Hepatocyte (in vitro differentiated cells): ENCODE measurements around the gene NOS3. TPM values are rescaled to one million over a fixed set of nuclear protein-coding genes. Genes with fewer than 3 reads are reported as not detected.

ENCODE experiments used
- DNase-seq: peaks from one replicate; pipeline ENCODE4 v3.0.0-alpha.2; 2016; ENCODE audit warnings: low spot score
- H2AFZ ChIP-seq: fragments of 200-600 bp; sonication (generic); 2 replicates; pipeline ENCODE4 v1.6.0; 2016; ENCODE audit warnings: antibody characterized with exemption, mild to moderate bottlenecking
- H3K27ac ChIP-seq: fragments of 200-600 bp; sonication (generic); 2 replicates; pipeline ENCODE4 v1.5.1; 2016; ENCODE audit warnings: mild to moderate bottlenecking
- H3K27me3 ChIP-seq: fragments of 200-600 bp; sonication (generic); 2 replicates; pipeline ENCODE4 v1.6.1; 2016
- H3K36me3 ChIP-seq: fragments of 200-600 bp; sonication (generic); replicated peaks from 2 replicates; pipeline ENCODE4 v1.5.1; 2016; ENCODE audit warnings: low read depth; ENCODE audit not compliant: insufficient read depth
- H3K4me1 ChIP-seq: fragments of 200-600 bp; sonication (generic); 2 replicates; pipeline ENCODE4 v1.5.1; 2016; ENCODE audit warnings: mild to moderate bottlenecking, moderate library complexity; ENCODE audit not compliant: insufficient read depth
- H3K4me2 ChIP-seq: fragments of 200-600 bp; sonication (generic); 2 replicates; pipeline ENCODE4 v1.6.0; 2016
- H3K4me3 ChIP-seq: fragments of 200-600 bp; sonication (generic); 2 replicates; pipeline ENCODE4 v1.5.1; 2016; ENCODE audit warnings: mild to moderate bottlenecking
- H3K79me2 ChIP-seq: fragments of 200-600 bp; sonication (generic); 2 replicates; pipeline ENCODE4 v1.6.0; 2017; ENCODE audit warnings: mild to moderate bottlenecking
- H3K9me2 ChIP-seq: fragments of 200-600 bp; sonication (generic); replicated peaks from 2 replicates; pipeline ENCODE4 v1.6.0; 2017; ENCODE audit warnings: mild to moderate bottlenecking; ENCODE audit not compliant: insufficient read depth
- H3K9me3 ChIP-seq: fragments of 200-600 bp; sonication (generic); 2 replicates; pipeline ENCODE4 v1.5.1; 2016; ENCODE audit warnings: low read depth, mild to moderate bottlenecking
- H4K20me1 ChIP-seq: fragments of 200-600 bp; sonication (generic); 2 replicates; pipeline ENCODE4 v1.6.0; 2016; ENCODE audit warnings: mild to moderate bottlenecking; ENCODE audit not compliant: insufficient read depth, poor library complexity, severe bottlenecking
- EZH2 ChIP-seq: fragments of 200-600 bp; sonication (generic); IDR thresholded peaks from 2 replicates; pipeline ENCODE4 v1.6.1; 2016; ENCODE audit warnings: antibody characterized with exemption, mild to moderate bottlenecking, borderline replicate concordance
- EZH2phosphoT487 ChIP-seq: fragments of 200-600 bp; sonication (generic); IDR thresholded peaks from one replicate; pipeline ENCODE4 v1.6.1; 2018; ENCODE audit warnings: antibody characterized with exemption, mild to moderate bottlenecking, low read depth, moderate library complexity; ENCODE audit not compliant: unreplicated experiment, severe bottlenecking
- WGBS: methylation state at CpG from one replicate; pipeline ENCODE4 v1.1.6; 2016; ENCODE audit warnings: low lambda C conversion rate; ENCODE audit errors: missing lambda C conversion rate; 5-methylcytosine and 5-hydroxymethylcytosine counted together
- polyA plus RNA-seq: library from polyadenylated mRNA; unstranded; fragments of >200 nt; fragmentation: Nextera tagmentation; extraction: Ambion mirVana; gene quantifications from 2 replicates; pipeline ENCODE4 v1.2.1, GENCODE V29; 2016
- total RNA-seq: library from RNA; depleted of rRNA; stranded (reverse); fragments of >200 nt; gene quantifications from 2 replicates; pipeline ENCODE4 v1.2.3, GENCODE V29; 2014
- TF ChIP-seq, protein P1 (sequence below): fragments of 200-600 bp; sonication (generic); IDR thresholded peaks from 2 replicates; pipeline ENCODE4 v1.5.1; 2016; ENCODE audit warnings: antibody characterized with exemption, mild to moderate bottlenecking; ENCODE audit not compliant: poor library complexity

NOS3 gene
- total and polyA plus RNA-seq, 2 experiments from 2014 or later, result 9.8 to 17.4 TPM

- 20% methylated on average over 7 of the region's 11 CpGs for whole genome bisulfite sequencing
- Histone ChIP-seq H2AFZ (no peak overlapping the region), H3K27ac (peak overlapping the region; percentile 97), H3K9me3 (no peaks in the 10 kb centered on the region), H3K9me2 (no peaks in the 10 kb centered on the region), H3K36me3 (no peaks in the 10 kb centered on the region), H3K4me3 (no peak overlapping the region), H4K20me1 (peaks cover 27% of the 10 kb centered on the region), H3K4me2 (peak overlapping the region; percentile 88), H3K79me2 (peaks cover 49% of the 10 kb centered on the region), H3K4me1 (peaks cover 40% of the 10 kb centered on the region), H3K27me3 (no peaks in the 10 kb centered on the region)
- no peak for DNase-seq
- TF ChIP-seq EZH2phosphoT487 (no peak), EZH2 (no peak)
- TF ChIP-seq, protein P1, sequence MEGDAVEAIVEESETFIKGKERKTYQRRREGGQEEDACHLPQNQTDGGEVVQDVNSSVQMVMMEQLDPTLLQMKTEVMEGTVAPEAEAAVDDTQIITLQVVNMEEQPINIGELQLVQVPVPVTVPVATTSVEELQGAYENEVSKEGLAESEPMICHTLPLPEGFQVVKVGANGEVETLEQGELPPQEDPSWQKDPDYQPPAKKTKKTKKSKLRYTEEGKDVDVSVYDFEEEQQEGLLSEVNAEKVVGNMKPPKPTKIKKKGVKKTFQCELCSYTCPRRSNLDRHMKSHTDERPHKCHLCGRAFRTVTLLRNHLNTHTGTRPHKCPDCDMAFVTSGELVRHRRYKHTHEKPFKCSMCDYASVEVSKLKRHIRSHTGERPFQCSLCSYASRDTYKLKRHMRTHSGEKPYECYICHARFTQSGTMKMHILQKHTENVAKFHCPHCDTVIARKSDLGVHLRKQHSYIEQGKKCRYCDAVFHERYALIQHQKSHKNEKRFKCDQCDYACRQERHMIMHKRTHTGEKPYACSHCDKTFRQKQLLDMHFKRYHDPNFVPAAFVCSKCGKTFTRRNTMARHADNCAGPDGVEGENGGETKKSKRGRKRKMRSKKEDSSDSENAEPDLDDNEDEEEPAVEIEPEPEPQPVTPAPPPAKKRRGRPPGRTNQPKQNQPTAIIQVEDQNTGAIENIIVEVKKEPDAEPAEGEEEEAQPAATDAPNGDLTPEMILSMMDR, result no peak
Observed at GRCh38 chr7:151062111-151062398, 71.2 kb downstream of the NOS3 start.

DNA sequence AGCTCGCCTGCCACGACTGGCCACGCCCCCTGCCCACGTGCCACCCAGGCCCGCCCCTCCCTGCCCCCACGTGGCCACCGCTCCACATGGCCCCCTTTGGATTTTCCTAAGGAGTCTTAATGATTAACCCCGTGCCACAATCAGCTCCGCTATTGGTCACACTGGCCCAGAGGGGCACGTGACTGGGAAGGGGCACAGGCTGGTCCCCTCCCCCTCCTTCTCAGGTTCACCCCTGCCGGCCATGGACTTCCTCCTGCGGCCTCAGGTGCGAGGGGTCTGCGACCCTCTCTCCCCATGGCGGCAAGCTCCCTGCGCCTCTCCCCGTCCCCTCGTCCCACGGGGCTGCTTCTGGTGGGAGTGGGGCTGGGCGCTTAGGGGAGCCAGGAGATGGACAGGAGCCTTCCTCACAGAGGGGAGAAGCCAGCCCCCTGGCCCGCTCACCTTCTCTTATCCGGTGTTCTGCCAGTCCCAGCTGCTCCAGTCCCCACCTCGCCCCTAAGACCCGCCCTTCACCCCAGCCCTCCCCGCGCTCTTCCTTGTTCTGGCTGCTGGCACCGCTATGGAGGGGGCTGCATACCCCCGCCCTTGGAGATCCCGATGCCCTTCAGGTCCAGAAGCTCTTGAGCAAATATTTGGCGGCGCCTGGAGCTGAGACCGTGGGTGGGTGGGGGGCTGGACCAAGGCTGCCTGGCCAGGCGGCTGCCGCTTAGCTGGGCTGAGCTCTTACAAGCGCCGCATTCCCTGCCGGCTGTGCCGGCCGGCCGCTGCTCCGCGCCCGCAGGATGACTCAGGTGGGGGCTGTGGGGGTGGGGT is 71.8 kb downstream of the NOS3 start:
- no peaks in the 10 kb centered on the region for H3K36me3 ChIP-seq
- peaks cover 39% of the 10 kb centered on the region for H3K4me1 ChIP-seq
- peaks cover 27% of the 10 kb centered on the region for H4K20me1 ChIP-seq
- WGBS, result 14% methylated on average over 37 of the region's 43 CpGs
- no peaks in the 10 kb centered on the region for H3K27me3 ChIP-seq
- peak overlapping the region; percentile 83 for H3K4me2 ChIP-seq
- H3K9me3 ChIP-seq, result no peaks in the 10 kb centered on the region
- peak overlapping the region; percentile 96 for H3K27ac ChIP-seq
- no peak for TF ChIP-seq EZH2
- TF ChIP-seq EZH2phosphoT487, result no peak
- TF ChIP-seq, protein P1, result no peak
- no peak overlapping the region for H2AFZ ChIP-seq
- no peaks in the 10 kb centered on the region for H3K9me2 ChIP-seq
- H3K79me2 ChIP-seq, result peaks cover 47% of the 10 kb centered on the region
- no peak overlapping the region for H3K4me3 ChIP-seq
- DNase-seq, result peak; percentile 95

GRCh38 chr7:151063212-151063561 is 72.4 kb downstream of the NOS3 start:
- 17% methylated on average over 6 of the region's 11 CpGs for WGBS
- Histone ChIP-seq H3K27ac (peak overlapping the region; percentile 96), H4K20me1 (peaks cover 27% of the 10 kb centered on the region), H2AFZ (no peak overlapping the region), H3K36me3 (no peaks in the 10 kb centered on the region), H3K9me2 (no peaks in the 10 kb centered on the region), H3K27me3 (no peaks in the 10 kb centered on the region), H3K4me2 (peak overlapping the region; percentile 83), H3K4me3 (no peak overlapping the region), H3K9me3 (no peaks in the 10 kb centered on the region), H3K4me1 (peaks cover 39% of the 10 kb centered on the region), H3K79me2 (peaks cover 47% of the 10 kb centered on the region)
- DNase-seq, result peak; percentile 72
- TF ChIP-seq EZH2phosphoT487 (no peak), EZH2 (no peak)
- TF ChIP-seq, protein P1, result no peak

Other genes with a start within 250 kb of the NOS3 start
- 200 and 263 TPM in 2 replicates for gene TMEM176B, start 190.7 kb upstream of the NOS3 start, total RNA-seq
- gene TMEM176B, start 190.7 kb upstream of the NOS3 start, polyA plus RNA-seq, result 175 and 204 TPM in 2 replicates
- gene TMEM176A, start 190.2 kb upstream of the NOS3 start, total RNA-seq, result 202 and 224 TPM in 2 replicates
- gene TMEM176A, start 190.2 kb upstream of the NOS3 start, polyA plus RNA-seq, result 242 and 343 TPM in 2 replicates
- gene AOC1, start 138.5 kb upstream of the NOS3 start, total RNA-seq, result 4.7 and 9.1 TPM in 2 replicates
- 5.9 and 6.6 TPM in 2 replicates for gene AOC1, start 138.5 kb upstream of the NOS3 start, polyA plus RNA-seq
- gene KCNH2, start 12.7 kb upstream of the NOS3 start, total RNA-seq, result 8.4 and 9.4 TPM in 2 replicates
- 9.1 and 11.3 TPM in 2 replicates for gene KCNH2, start 12.7 kb upstream of the NOS3 start, polyA plus RNA-seq
- 0.64 and 0.80 TPM in 2 replicates for gene ATG9B, start 33.5 kb downstream of the NOS3 start, total RNA-seq
- gene ATG9B, start 33.5 kb downstream of the NOS3 start, polyA plus RNA-seq, result 2.4 and 13.2 TPM in 2 replicates
- 22.6 and 24.4 TPM in 2 replicates for gene ABCB8, start 37.4 kb downstream of the NOS3 start, total RNA-seq
- 32.6 and 41.2 TPM in 2 replicates for gene ABCB8, start 37.4 kb downstream of the NOS3 start, polyA plus RNA-seq
- 2.9 and 4.5 TPM in 2 replicates for gene ASIC3, start 57.5 kb downstream of the NOS3 start, total RNA-seq
- gene ASIC3, start 57.5 kb downstream of the NOS3 start, polyA plus RNA-seq, result 2.1 and 7.0 TPM in 2 replicates
- gene CDK5, start 66.9 kb downstream of the NOS3 start, total RNA-seq, result 15.2 and 17.4 TPM in 2 replicates
- 29.4 and 39.4 TPM in 2 replicates for gene CDK5, start 66.9 kb downstream of the NOS3 start, polyA plus RNA-seq
- 153 and 188 TPM in 2 replicates for gene SLC4A2, start 68.6 kb downstream of the NOS3 start, total RNA-seq
- gene SLC4A2, start 68.6 kb downstream of the NOS3 start, polyA plus RNA-seq, result 167 and 175 TPM in 2 replicates
- 105 and 107 TPM in 2 replicates for gene FASTK, start 89.8 kb downstream of the NOS3 start, total RNA-seq
- 193 and 202 TPM in 2 replicates for gene FASTK, start 89.8 kb downstream of the NOS3 start, polyA plus RNA-seq
- gene TMUB1, start 92.5 kb downstream of the NOS3 start, total RNA-seq, result 40.5 and 45.0 TPM in 2 replicates
- gene TMUB1, start 92.5 kb downstream of the NOS3 start, polyA plus RNA-seq, result 83.1 and 91.9 TPM in 2 replicates
- gene AGAP3, start 95.5 kb downstream of the NOS3 start, total RNA-seq, result 23.7 and 44.0 TPM in 2 replicates
- gene AGAP3, start 95.5 kb downstream of the NOS3 start, polyA plus RNA-seq, result 56.7 and 63.5 TPM in 2 replicates
- not detected in 2 replicates for gene GBX1, start 176.7 kb downstream of the NOS3 start, total RNA-seq
- gene GBX1, start 176.7 kb downstream of the NOS3 start, polyA plus RNA-seq, result not detected in 2 replicates
- gene ASB10, start 196.2 kb downstream of the NOS3 start, total RNA-seq, result not detected in 2 replicates
- not detected in 2 replicates for gene ASB10, start 196.2 kb downstream of the NOS3 start, polyA plus RNA-seq
- not detected in 2 replicates for gene H2BK1, start 219.5 kb downstream of the NOS3 start, total RNA-seq
- gene H2BK1, start 219.5 kb downstream of the NOS3 start, polyA plus RNA-seq, result not detected in 2 replicates
- 35.3 and 35.8 TPM in 2 replicates for gene ABCF2, start 236.2 kb downstream of the NOS3 start, total RNA-seq
- gene ABCF2, start 236.2 kb downstream of the NOS3 start, polyA plus RNA-seq, result 25.6 and 32.9 TPM in 2 replicates
- gene CHPF2, start 241.5 kb downstream of the NOS3 start, total RNA-seq, result 36.9 and 51.0 TPM in 2 replicates
- gene CHPF2, start 241.5 kb downstream of the NOS3 start, polyA plus RNA-seq, result 68.2 and 70.0 TPM in 2 replicates